Skeletal muscle satellite cell (primary cell): ENCODE results near the gene ZNF70.

Experiments used
- H3K27me3 ChIP-seq: 2 replicates; pipeline ENCODE4 v1.7.0; 2013; ENCODE audit warnings: low read length; ENCODE audit not compliant: control insufficient read depth, insufficient read depth
- H3K36me3 ChIP-seq: 2 replicates; pipeline ENCODE4 v1.7.0; 2013; ENCODE audit warnings: mild to moderate bottlenecking, control low read depth, low read length; ENCODE audit not compliant: insufficient read depth
- H3K4me1 ChIP-seq: 2 replicates; pipeline ENCODE4 v1.7.0; 2013; ENCODE audit warnings: low read length; ENCODE audit not compliant: control insufficient read depth, insufficient read depth
- H3K4me2 ChIP-seq: 2 replicates; pipeline ENCODE4 v1.7.0; 2013; ENCODE audit warnings: mild to moderate bottlenecking, low read length
- H3K4me3 ChIP-seq: 2 replicates; pipeline ENCODE4 v1.7.0; 2013; ENCODE audit warnings: low read length
- H3K9ac ChIP-seq: 2 replicates; pipeline ENCODE4 v1.7.0; 2013; ENCODE audit warnings: mild to moderate bottlenecking, low read depth, low read length, moderate library complexity
- H3K9me3 ChIP-seq: replicated peaks from 2 replicates; pipeline ENCODE4 v1.7.0; 2013; ENCODE audit warnings: mild to moderate bottlenecking, control low read depth, low read length

ZNF70 gene

DNA sequence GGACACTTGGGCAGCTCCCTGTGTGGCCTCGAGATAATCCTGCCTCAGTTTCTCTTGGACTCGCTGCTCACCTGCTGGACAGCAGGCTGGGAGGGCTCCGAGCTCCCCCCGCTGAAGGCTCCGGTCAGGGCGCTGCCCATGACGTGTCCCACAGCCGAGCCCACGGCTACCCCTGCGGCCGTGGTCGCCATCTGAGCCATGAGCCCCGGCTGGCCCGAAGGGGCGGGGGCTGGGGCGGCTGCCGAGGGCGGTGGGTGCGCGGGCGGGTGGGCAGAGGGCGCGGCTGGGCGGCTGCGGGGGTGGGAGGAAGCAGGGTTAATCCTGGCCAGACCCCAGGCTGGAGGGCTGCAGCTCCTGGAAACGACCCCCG is 16.4 kb upstream of the ZNF70 start:
- H3K9me3 ChIP-seq: no peaks in the 10 kb centered on the region
- H3K9ac ChIP-seq: peak overlapping the region; percentile 84

DNA sequence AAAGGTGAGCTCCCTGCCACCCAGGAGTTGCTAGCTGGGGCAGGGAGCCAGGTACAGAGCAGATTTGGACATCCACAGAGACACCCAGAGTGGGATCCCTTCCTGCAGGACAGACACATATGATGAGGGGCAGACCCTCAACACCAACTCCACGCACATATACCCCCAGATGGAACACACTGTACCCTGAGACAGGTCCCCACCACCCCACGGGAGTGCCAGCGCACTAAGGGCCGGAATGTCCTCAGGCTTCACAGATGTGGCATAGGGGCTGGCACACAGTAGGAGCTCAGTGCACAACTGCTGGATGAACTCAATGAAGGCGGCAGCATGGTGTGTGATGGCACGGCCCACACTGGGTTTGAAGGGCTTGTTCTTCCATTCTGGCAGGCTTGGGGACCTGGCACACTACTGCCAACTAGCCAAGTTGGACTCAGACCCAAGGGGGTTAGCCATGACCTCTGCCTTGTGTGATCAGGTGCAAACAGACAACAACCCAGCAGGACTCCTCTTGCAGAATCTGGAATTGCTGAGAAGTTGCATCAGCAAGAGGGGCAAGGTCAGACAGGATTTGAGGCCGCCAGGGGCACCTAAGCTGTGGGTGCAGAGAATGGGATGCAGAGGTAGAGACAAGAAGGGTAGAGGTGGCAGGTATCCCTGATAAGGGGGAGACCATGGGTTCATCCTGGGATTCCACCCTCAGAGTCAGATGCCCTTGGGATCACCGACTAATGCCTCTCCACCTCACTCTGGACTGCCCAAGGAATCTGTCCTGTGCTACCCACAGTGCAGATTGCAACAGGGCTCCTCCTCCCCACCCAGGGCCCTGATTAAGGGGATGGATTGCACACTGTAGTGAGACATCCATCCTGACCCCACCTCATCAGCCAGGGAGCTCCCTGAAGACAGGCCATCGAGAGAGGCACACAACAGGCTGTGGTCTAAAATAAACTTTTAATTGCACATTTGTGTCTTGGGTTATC is 14.3 kb upstream of the ZNF70 start:
- H3K27me3 ChIP-seq: no peaks in the 10 kb centered on the region
- no peaks in the 10 kb centered on the region for H3K36me3 ChIP-seq
- H3K4me2 ChIP-seq: no peak overlapping the region
- no peak overlapping the region for H3K9ac ChIP-seq
- H3K4me1 ChIP-seq: peaks cover 20% of the 10 kb centered on the region
- H3K4me3 ChIP-seq: no peak overlapping the region
- no peaks in the 10 kb centered on the region for H3K9me3 ChIP-seq

More for the DNA sequence above, 16.4 kb upstream of the ZNF70 start:
- Histone ChIP-seq H3K4me2 (peak overlapping the region; percentile 95), H3K4me1 (peaks cover 21% of the 10 kb centered on the region), H3K36me3 (no peaks in the 10 kb centered on the region), H3K27me3 (no peaks in the 10 kb centered on the region), H3K4me3 (peak overlapping the region; percentile 77)

DNA sequence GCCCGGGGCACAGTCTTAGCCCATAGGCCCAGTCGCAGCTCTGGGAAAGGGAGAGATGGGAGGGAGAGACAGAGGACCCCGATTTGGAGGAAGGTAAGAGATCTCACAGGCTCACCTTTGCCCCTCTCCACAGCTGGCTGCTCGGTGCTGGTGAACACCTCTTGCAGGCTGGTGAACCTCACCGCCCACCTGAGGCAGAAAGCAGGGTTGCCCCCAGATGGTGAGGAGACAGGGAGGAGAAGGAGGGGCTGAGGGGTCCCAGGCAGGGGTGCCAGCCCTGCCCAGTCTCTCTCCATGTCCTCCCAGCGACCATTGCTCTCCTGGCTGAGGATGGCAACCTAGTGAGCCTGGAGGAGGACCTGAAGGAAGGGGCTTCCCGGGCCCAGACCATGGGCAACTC is 13.0 kb upstream of the ZNF70 start:
- Histone ChIP-seq H3K4me2 (no peak overlapping the region), H3K9me3 (no peaks in the 10 kb centered on the region), H3K9ac (no peak overlapping the region), H3K27me3 (no peaks in the 10 kb centered on the region), H3K4me1 (peaks cover 20% of the 10 kb centered on the region), H3K4me3 (no peak overlapping the region), H3K36me3 (no peaks in the 10 kb centered on the region)

DNA sequence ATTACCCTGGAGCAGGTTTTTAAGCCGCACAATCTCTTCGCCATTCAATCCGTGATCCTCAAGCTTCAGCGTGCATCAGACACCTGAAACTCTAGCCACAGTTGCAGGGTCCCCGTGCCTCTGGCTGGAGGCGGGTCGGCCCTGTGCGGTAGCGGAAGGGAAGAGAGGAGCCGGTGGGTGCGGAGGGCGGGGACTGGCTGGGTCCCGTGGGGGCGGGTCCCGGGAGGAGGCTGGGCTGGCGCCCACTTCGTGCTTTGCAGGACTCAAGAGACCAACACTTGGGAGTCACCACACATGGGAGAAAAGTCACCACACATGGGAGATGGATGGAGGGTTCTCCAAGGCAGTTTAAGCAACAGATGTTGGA is 12.7 kb upstream of the ZNF70 start:
- Histone ChIP-seq H3K4me3 (no peak overlapping the region), H3K4me1 (peaks cover 18% of the 10 kb centered on the region), H3K27me3 (no peaks in the 10 kb centered on the region), H3K36me3 (no peaks in the 10 kb centered on the region), H3K4me2 (no peak overlapping the region), H3K9ac (no peak overlapping the region), H3K9me3 (no peaks in the 10 kb centered on the region)

DNA sequence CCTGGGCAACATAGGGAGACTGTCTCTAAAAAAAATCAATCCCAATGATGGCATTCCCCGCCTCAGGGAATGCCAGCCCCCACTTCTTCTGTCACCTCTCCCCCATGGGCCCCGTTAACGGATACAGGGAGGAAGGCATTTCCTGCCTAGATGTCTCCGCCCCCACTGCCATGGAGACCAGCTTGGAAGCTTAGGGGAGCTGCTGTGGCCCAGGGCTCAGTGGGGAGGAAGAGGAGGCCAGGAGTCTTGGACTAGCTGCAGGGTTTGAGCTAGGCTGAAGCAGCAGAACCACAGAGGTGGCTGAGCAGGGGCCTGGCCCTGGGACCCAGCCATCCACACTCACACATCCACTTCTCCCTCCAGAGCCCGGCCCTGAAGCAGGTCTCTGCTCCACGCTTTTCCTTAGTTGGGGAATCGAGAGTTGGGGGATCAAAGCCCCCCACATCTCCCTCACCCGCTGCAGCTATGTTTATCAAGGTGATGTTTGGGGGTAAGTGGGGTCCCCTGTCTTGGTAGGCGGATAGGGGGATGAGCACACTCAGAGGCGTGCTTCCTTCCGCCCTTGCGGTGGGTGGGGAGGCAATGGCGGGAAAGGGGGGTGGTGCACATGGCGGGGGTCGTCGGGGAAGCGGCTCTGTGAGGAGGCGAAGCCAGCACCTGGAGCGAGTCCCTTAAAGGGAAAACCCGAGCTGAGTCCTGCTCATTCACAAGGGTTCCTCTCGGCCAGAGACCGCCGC is 12.1 kb upstream of the ZNF70 start, which contains the start of gene C22orf15:
Gene C22orf15, plus strand, starts transcription at position 149 of the 737 bp plus-strand sequence. Its CDS starts 317 bp downstream, at position 466.
- Histone ChIP-seq H3K4me3 (no peak within 1 kb of the TSS), H3K4me1 (peaks cover 14% of the 10 kb centered on the region), H3K9me3 (no peaks in the 10 kb centered on the region), H3K27me3 (no peaks in the 10 kb centered on the region), H3K9ac (no peak within 1 kb of the TSS), H3K4me2 (no peak within 1 kb of the TSS), H3K36me3 (no peaks in the 10 kb centered on the region)

DNA sequence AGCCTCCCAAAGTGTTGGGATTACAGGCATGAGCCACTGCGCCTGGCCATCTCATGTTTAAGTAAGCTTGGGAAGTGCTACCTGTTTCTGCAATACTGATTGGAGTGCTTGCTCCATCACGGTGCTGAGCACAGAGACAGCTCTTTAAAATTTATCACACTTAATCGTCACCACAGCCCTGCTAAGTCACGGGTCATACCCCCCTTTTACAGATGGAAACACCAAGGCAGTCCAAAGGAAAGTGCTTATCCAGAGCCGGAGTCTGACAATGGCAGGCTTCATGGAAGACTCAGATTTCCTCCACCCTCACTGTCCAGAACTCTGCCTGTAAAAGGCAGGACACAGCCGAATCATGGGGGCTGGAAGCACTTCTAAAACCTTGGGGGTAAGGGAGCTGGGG is 9.1 kb upstream of the ZNF70 start:
- Histone ChIP-seq H3K4me1 (peaks cover 6% of the 10 kb centered on the region), H3K4me2 (no peak overlapping the region), H3K4me3 (no peak overlapping the region), H3K9ac (no peak overlapping the region), H3K36me3 (no peaks in the 10 kb centered on the region), H3K9me3 (no peaks in the 10 kb centered on the region), H3K27me3 (no peaks in the 10 kb centered on the region)

DNA sequence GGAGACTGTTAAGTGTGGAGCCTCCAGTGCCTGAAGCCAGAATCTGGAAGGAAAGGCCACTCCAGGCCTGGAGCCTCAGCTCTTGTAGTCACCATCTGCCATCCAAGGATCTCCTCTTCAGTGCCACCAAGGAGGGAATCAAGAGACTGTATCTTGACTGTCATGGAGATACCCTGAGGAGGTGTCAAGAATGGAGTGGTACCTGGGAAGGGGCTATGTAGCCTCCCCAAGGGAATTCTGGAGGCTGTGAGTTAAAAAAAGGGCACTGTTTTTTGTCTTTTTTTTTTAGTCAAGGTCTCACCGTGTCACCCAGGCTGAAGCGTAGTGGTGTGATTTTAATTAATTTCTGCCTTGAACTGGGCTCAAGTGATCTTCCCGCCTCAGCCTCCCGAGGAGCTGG is 8.7 kb upstream of the ZNF70 start:
- Histone ChIP-seq H3K4me2 (no peak overlapping the region), H3K4me3 (no peak overlapping the region), H3K27me3 (no peaks in the 10 kb centered on the region), H3K9me3 (no peaks in the 10 kb centered on the region), H3K36me3 (no peaks in the 10 kb centered on the region), H3K9ac (no peak overlapping the region), H3K4me1 (peaks cover 6% of the 10 kb centered on the region)

DNA sequence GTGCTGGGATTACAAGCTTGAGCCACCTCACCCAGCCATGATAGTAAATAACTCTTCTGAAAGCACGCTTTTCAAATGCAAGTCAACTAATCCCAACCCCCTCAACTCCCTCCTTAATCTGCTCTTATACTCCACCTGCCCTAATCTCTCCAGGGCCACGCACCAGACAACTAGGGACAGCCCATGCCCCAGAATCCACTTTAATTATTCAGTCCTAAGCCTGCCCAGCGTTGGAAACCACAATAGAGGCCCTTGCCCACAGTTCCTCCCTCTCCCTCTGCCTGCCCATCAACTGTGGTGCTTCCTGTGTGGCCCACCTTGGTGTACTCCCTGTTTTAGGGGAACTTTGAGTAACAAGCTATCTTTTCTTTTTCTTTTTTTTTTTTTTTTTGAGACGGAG is 6.0 kb upstream of the ZNF70 start:
- no peaks in the 10 kb centered on the region for H3K4me1 ChIP-seq
- no peak overlapping the region for H3K4me2 ChIP-seq
- H3K27me3 ChIP-seq: no peaks in the 10 kb centered on the region
- H3K9ac ChIP-seq: no peak overlapping the region
- no peaks in the 10 kb centered on the region for H3K9me3 ChIP-seq
- no peak overlapping the region for H3K4me3 ChIP-seq
- no peaks in the 10 kb centered on the region for H3K36me3 ChIP-seq

DNA sequence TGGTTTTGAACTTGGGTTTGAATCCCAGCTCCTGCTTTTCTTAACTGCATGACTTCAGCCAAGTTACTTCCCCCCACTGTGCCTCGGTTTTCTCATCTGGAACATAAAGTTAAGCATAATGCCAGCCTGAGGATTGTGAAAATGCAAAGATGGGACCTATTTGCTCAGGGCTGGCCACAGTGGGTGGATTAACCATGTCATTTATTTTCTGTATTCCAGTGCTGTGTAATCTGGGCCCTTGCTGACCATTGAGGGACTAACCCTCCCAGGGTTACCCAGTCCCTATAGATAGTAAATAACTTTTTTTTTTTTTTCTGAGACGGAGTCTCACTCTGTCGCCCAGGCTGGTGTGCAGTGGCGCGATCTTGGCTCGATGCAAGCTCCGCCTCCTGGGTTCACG is 4.8 kb upstream of the ZNF70 start:
- H3K4me2 ChIP-seq: no peak overlapping the region
- H3K9ac ChIP-seq: no peak overlapping the region
- no peaks in the 10 kb centered on the region for H3K9me3 ChIP-seq
- peaks cover 6% of the 10 kb centered on the region for H3K4me1 ChIP-seq
- H3K4me3 ChIP-seq: no peak overlapping the region
- H3K36me3 ChIP-seq: no peaks in the 10 kb centered on the region
- H3K27me3 ChIP-seq: no peaks in the 10 kb centered on the region

DNA sequence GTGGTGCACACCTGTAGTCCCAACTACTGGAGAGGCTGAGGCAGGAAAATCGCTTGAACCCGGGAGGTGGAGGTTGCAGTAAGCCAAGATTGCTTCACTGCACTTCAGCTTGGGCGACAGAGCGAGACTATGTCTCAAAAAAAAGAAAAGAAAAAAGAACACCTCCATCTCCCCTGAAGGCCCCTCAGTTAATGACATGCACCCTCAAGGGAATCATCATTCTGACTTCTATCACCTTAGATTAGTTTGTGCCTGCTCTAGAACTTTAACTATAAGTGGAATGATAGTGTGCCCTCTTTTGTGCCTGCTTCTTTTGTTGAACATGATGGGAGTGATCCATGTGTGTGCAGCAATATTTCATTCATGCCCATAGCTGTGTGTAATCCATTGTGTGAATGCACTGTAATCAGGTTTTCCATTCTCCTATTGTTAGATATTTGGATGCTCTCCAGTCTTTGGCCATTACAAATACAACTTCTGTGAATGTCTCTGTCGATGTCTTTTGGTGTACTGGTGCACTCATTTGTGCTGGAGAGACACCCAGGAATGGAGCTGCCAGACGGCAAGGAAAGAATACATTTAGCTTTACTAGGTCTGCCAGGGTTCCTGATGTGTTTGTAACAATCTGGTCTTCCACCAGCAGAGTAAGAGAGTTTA is 4.2 kb upstream of the ZNF70 start:
- Histone ChIP-seq H3K4me1 (peaks cover 10% of the 10 kb centered on the region), H3K9ac (no peak overlapping the region), H3K9me3 (no peaks in the 10 kb centered on the region), H3K27me3 (no peaks in the 10 kb centered on the region), H3K4me3 (no peak overlapping the region), H3K4me2 (no peak overlapping the region), H3K36me3 (no peaks in the 10 kb centered on the region)

DNA sequence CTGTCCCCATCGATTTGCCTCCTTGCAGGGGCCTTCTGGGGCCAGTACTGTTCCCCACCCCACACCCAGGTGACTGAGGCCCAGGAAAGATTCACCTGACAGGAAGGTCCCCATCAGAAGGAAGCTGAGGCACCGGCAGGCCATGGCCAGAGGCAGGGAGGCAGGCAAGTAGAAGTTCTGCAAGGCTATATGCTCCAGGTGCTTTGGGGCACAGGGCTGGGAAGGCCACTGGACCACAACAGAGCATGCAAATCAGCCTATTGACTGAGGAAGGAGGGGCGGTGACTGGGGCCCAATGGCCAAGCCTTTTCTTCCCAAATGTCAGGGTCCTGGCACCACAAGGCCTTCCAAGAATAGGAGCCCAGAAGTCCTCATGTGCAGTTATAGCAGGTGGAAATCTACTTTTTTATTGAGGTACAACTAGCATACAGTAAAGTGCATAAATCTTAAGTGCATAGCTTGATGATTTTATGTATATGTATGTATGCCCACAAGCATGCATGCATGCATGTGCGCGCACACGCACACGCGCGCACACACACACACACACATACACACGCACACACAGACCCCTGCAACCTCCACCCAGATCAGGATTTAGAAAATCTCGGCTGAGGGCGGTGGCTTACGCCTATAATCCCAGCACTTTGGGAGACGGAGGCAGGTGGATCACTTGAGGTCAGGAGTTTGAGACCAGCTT is 3.5 kb upstream of the ZNF70 start, which contains the start of gene VPREB3:
Gene VPREB3, minus strand, starts transcription at position 206 of the 700 bp plus-strand sequence. Its CDS starts 62 bp downstream, at position 144.
- Histone ChIP-seq H3K9ac (no peak within 1 kb of the TSS), H3K4me2 (no peak within 1 kb of the TSS), H3K4me1 (peaks cover 15% of the 10 kb centered on the region), H3K4me3 (no peak within 1 kb of the TSS), H3K27me3 (no peaks in the 10 kb centered on the region), H3K9me3 (no peaks in the 10 kb centered on the region), H3K36me3 (no peaks in the 10 kb centered on the region)
